Measurements from ENCODE around the gene SNORC.

Gene SNORC

DNA sequence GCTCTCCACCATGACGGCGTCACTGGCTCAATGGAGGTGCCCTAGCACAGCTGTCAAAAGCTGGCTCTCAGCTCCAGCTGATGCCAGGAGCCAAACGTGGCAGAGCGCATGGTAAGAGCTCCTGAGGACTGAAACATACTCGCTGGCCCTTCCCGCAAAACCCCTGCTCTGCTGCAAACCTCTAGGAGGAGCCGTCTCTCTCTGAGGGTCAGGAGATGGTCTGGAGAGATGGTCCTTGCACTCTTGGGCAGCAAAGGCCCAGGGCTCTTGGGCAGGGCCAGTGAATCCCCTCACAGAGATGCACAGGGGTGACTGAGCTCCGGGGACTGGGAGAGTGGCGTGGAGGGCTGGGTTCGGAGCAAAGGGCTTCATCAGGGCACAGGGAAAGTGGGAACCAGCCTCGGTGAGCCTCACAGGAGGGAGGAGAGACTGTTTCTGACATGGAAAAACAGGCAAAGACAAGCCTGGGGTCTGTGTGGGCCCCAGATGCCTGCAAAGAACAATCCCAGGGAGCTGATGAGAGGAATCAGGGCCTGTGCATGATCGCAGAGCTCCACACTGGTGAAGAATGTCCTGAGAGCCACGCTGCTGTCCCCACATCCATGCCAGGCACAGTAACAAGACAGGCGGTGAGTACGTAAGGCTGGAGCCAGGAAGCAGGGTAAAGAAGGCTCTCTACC lies 17.2 kb downstream of the SNORC start:
- Histone ChIP-seq H3K4me1 (ENCODE audit: control insufficient read depth in 5 of 5, insufficient read depth in 5 of 5, low read length in 5 of 5) (peaks cover 0 to 11% (median 5%) of the 10 kb centered on the region in 5 donors), H3K9ac (ENCODE audit: low read length in 5 of 5) (no peak overlapping the region), H3K27me3 (ENCODE audit: control insufficient read depth in 5 of 5, insufficient read depth in 4 of 5, low read length in 5 of 5) (peaks cover 24 to 50% (median 43%) of the 10 kb centered on the region in 5 donors), H3K27ac (ENCODE audit: low read depth, low read length) (no peak overlapping the region), H3K9me3 (ENCODE audit: control insufficient read depth in 5 of 5, low read length in 5 of 5) (no peaks in the 10 kb centered on the region), H3K36me3 (ENCODE audit: control insufficient read depth in 5 of 5, insufficient read depth in 5 of 5, low read length in 5 of 5) (no peaks in the 10 kb centered on the region), H3K4me3 (ENCODE audit: low read depth in 1 of 5, low read length in 5 of 5) (no peak overlapping the region)

DNA sequence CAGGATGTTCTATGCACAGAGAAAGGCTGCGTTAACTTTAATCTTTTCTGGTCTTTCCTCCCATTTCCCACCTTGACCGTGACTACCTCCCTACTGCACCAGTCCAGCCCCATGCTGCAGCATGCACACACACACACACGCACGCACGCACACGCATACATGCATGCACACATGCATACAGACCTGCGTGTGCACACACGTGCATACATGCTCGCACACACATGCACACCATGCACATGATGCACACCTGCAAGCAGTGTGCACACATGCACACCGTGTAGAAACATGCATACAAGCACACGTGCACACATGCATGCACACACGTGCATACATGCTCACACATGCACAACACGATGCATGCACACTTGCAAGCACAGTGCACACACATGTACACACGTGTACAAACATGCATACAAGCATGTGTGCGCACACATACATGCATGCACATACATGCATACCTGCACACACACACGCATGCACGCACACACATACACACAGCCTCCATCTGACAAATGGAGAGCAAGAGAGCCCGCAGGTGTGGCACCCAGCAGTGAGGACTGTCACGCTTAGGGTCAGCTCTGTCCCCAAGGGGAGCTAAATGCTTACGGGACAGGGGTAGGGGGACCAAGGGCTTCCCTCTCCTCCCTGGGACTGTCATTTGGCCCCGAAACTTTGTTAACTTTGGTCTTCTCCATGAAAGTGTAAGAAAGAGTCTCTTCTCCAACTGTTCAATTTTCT lies 18.2 kb downstream of the SNORC start:
- Histone ChIP-seq H3K36me3 (ENCODE audit: control insufficient read depth in 5 of 5, insufficient read depth in 5 of 5, low read length in 5 of 5) (no peaks in the 10 kb centered on the region), H3K27ac (ENCODE audit: low read depth, low read length) (no peak overlapping the region), H3K4me3 (ENCODE audit: low read depth in 1 of 5, low read length in 5 of 5) (no peak overlapping the region)

DNA sequence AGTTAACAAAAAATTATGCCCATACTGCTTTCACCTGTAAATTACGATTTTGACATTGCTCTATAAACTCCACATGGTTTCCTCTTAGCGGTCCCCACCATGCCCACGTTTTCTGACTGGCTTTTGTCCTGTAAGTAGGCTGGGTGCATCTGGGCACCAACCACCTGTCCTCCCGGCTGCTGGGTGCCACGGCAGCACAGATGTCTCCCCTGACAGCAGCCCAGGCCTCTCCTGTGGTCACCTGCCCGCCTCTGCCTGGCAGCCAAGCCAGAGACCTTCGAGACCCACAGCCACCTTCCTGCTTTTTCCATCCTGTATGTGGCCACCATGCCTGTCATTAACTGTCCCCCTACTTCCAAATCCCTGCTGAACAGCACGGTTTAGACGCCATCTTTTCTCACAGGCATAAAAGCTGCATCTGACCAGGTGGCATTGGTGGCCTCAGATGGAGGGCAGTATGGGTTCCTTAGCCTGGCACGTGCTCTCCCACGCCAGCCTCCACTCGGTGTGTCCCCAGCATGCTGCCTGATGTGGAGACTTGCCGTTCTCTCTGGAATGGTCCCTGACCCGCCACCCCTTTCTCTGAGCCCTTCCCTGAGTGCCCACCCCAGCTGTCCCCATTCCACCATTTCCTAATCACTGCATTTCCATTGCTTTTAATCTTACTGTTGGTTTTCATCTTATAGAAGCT lies 18.9 kb downstream of the SNORC start:
- Histone ChIP-seq H3K4me1 (ENCODE audit: control insufficient read depth in 5 of 5, insufficient read depth in 5 of 5, low read length in 5 of 5) (peaks cover 0 to 11% (median 5%) of the 10 kb centered on the region in 5 donors), H3K27me3 (ENCODE audit: control insufficient read depth in 5 of 5, insufficient read depth in 4 of 5, low read length in 5 of 5) (peaks cover 24 to 46% (median 42%) of the 10 kb centered on the region in 5 donors), H3K9ac (ENCODE audit: low read length in 5 of 5) (no peak overlapping the region), H3K4me3 (ENCODE audit: low read depth in 1 of 5, low read length in 5 of 5) (no peak overlapping the region), H3K36me3 (ENCODE audit: control insufficient read depth in 5 of 5, insufficient read depth in 5 of 5, low read length in 5 of 5) (no peaks in the 10 kb centered on the region), H3K27ac (ENCODE audit: low read depth, low read length) (no peak overlapping the region), H3K9me3 (ENCODE audit: control insufficient read depth in 5 of 5, low read length in 5 of 5) (no peaks in the 10 kb centered on the region)

More for the DNA sequence above, 18.2 kb downstream of the SNORC start:
- Histone ChIP-seq H3K9me3 (ENCODE audit: control insufficient read depth in 5 of 5, low read length in 5 of 5) (no peaks in the 10 kb centered on the region), H3K27me3 (ENCODE audit: control insufficient read depth in 5 of 5, insufficient read depth in 4 of 5, low read length in 5 of 5) (peaks cover 24 to 46% (median 43%) of the 10 kb centered on the region in 5 donors), H3K9ac (ENCODE audit: low read length in 5 of 5) (no peak overlapping the region), H3K4me1 (ENCODE audit: control insufficient read depth in 5 of 5, insufficient read depth in 5 of 5, low read length in 5 of 5) (peaks cover 0 to 11% (median 5%) of the 10 kb centered on the region in 5 donors)

DNA sequence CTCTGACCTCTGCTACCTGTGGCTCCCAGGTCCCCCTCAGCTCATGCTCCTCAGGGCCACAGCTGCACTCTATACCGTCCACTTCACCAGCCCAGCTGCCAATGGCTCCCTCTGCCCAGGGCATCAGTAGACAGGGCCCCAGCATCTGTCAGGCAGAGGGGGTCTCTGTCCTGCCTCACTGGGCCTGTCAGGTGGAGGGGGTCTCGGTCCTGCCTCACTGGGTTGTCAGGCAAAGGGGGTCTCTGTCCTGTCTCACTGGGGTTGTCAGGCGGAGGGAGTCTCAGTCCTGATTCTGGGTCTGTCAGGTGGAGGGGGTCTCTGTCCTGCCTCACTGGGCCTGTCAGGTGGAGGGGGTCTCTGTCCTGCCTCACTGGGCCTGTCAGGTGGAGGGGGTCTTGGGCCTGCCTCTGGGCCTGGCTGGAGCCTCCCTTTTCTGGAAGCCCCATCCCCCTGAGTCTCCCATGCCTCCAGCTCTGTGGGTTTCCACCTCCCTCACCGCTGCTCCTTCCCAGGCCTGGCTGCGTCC lies 19.9 kb downstream of the SNORC start:
- no peaks in the 10 kb centered on the region for H3K9me3 ChIP-seq (ENCODE audit: control insufficient read depth in 5 of 5, low read length in 5 of 5)
- no peaks in the 10 kb centered on the region for H3K36me3 ChIP-seq (ENCODE audit: control insufficient read depth in 5 of 5, insufficient read depth in 5 of 5, low read length in 5 of 5)
- H3K9ac ChIP-seq (ENCODE audit: low read length in 5 of 5): no peak overlapping the region
- no peak overlapping the region for H3K27ac ChIP-seq (ENCODE audit: low read depth, low read length)
- no peak overlapping the region for H3K4me3 ChIP-seq (ENCODE audit: low read depth in 1 of 5, low read length in 5 of 5)
- H3K27me3 ChIP-seq (ENCODE audit: control insufficient read depth in 5 of 5, insufficient read depth in 4 of 5, low read length in 5 of 5): peaks cover 23 to 40% (median 37%) of the 10 kb centered on the region in 5 donors
- H3K4me1 ChIP-seq (ENCODE audit: control insufficient read depth in 5 of 5, insufficient read depth in 5 of 5, low read length in 5 of 5): peaks cover 0 to 11% (median 5%) of the 10 kb centered on the region in 5 donors

DNA sequence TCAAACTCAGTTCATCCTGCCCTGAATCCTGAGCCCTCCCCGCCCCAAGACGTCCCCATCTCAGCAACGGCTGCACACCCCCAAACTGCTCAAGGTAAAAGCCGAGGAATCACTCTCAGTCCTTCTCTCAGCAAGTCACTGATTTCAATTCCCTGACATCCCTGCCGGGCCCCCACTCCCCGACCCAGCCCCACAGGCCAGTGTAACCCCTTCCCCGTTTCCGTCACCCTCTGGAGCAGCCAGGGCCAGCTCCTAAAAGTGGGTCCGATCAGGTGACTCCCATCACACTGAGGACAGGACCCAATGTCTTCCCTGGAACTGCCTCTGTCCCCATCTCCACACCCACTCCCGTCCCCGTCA lies 20.5 kb downstream of the SNORC start:
- Histone ChIP-seq H3K27ac (ENCODE audit: low read depth, low read length) (no peak overlapping the region), H3K9me3 (ENCODE audit: control insufficient read depth in 5 of 5, low read length in 5 of 5) (no peaks in the 10 kb centered on the region), H3K4me3 (ENCODE audit: low read depth in 1 of 5, low read length in 5 of 5) (peak overlapping the region in 1 of 5 donors; percentile 8), H3K9ac (ENCODE audit: low read length in 5 of 5) (no peak overlapping the region), H3K4me1 (ENCODE audit: control insufficient read depth in 5 of 5, insufficient read depth in 5 of 5, low read length in 5 of 5) (peaks cover 0 to 11% (median 5%) of the 10 kb centered on the region in 5 donors), H3K36me3 (ENCODE audit: control insufficient read depth in 5 of 5, insufficient read depth in 5 of 5, low read length in 5 of 5) (no peaks in the 10 kb centered on the region), H3K27me3 (ENCODE audit: control insufficient read depth in 5 of 5, insufficient read depth in 4 of 5, low read length in 5 of 5) (peaks cover 17 to 39% (median 33%) of the 10 kb centered on the region in 5 donors)

DNA sequence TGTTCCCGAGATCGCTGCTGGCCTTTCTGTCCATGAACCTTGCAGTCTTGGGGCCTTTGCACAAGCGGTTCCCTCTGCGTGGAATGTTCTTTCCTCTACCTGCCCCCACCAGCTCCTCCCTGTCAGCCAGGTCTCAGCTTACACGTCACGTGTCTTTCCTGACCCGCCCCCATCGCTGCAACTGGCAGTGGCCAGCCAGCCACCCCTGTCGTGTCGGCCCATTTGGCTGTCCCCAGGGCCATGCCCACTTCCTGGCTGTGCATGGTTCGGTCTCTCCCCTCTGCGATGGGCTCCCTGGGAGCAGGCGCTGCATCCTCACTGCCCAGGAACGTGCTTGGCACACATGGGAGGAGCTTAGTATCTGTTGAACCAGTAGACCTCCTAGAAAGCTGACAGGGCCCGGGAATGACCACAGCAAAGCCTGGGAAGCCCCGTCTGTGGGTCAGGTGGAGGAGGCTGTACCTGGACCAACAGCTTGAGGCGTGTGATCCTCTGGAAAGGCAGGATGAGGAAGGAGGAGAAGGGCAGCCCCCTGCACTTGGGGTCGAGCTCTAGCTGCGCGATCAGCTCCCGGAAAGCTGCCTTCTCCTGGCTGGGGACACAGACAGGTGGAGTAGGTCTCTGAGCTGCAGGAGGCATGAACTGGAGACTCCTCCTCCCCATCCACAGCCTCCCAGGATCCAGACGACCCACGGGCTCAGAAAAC lies 21.0 kb downstream of the SNORC start:
- Histone ChIP-seq H3K36me3 (ENCODE audit: control insufficient read depth in 5 of 5, insufficient read depth in 5 of 5, low read length in 5 of 5) (no peaks in the 10 kb centered on the region), H3K4me3 (ENCODE audit: low read depth in 1 of 5, low read length in 5 of 5) (peak overlapping the region in 2 of 5 donors; percentile 8 to 20), H3K9me3 (ENCODE audit: control insufficient read depth in 5 of 5, low read length in 5 of 5) (no peaks in the 10 kb centered on the region), H3K9ac (ENCODE audit: low read length in 5 of 5) (no peak overlapping the region), H3K27me3 (ENCODE audit: control insufficient read depth in 5 of 5, insufficient read depth in 4 of 5, low read length in 5 of 5) (peaks cover 16 to 35% (median 29%) of the 10 kb centered on the region in 5 donors), H3K4me1 (ENCODE audit: control insufficient read depth in 5 of 5, insufficient read depth in 5 of 5, low read length in 5 of 5) (peaks cover 0 to 11% (median 5%) of the 10 kb centered on the region in 5 donors), H3K27ac (ENCODE audit: low read depth, low read length) (no peak overlapping the region)

DNA sequence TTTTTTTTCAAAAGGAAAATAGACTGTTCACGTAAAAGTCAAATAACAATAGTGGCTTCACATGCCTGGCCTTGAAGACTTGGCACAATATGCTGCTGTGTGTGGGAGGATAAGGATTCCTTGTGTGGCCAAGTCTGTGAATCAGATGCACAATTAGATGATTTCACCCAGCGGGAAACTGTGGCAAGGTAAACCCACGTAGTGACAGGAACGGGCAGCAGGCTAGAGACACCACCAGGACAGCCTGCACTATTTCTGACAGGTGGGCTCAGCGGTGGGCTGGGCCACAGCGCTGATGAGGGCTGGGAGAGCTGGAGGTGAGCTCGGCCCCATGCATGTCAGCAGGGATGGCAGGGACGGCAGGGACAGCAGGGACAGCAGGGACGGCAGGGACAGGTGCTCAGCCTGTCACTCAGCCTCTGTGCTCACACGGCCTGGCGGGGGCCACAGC lies 21.6 kb downstream of the SNORC start:
- Histone ChIP-seq H3K27me3 (ENCODE audit: control insufficient read depth in 5 of 5, insufficient read depth in 4 of 5, low read length in 5 of 5) (peaks cover 16 to 34% (median 26%) of the 10 kb centered on the region in 5 donors), H3K4me1 (ENCODE audit: control insufficient read depth in 5 of 5, insufficient read depth in 5 of 5, low read length in 5 of 5) (peaks cover 0 to 11% (median 5%) of the 10 kb centered on the region in 5 donors), H3K4me3 (ENCODE audit: low read depth in 1 of 5, low read length in 5 of 5) (no peak overlapping the region), H3K36me3 (ENCODE audit: control insufficient read depth in 5 of 5, insufficient read depth in 5 of 5, low read length in 5 of 5) (no peaks in the 10 kb centered on the region), H3K9ac (ENCODE audit: low read length in 5 of 5) (no peak overlapping the region), H3K27ac (ENCODE audit: low read depth, low read length) (no peak overlapping the region), H3K9me3 (ENCODE audit: control insufficient read depth in 5 of 5, low read length in 5 of 5) (no peaks in the 10 kb centered on the region)

DNA sequence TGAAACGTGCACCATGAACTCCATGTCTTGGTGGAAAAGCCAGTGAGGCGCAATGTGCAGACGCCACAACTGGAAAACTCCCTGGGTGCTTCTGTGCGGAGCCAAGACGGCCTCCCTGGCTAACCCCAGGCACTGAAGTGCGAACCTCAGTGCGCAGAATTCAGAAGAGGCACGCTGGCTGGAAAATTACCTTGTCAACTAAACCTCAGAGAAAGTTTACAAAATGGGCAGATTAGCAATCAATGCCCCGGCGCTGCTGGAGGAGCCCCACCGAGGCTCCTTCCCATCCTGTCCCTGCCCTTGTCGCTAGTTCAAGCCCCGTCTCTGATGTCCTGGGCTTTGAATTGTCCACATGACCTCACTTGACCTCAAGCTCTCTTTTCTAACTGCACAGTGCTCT lies 22.2 kb downstream of the SNORC start:
- peaks cover 11 to 31% (median 25%) of the 10 kb centered on the region in 5 donors for H3K27me3 ChIP-seq (ENCODE audit: control insufficient read depth in 5 of 5, insufficient read depth in 4 of 5, low read length in 5 of 5)
- H3K4me1 ChIP-seq (ENCODE audit: control insufficient read depth in 5 of 5, insufficient read depth in 5 of 5, low read length in 5 of 5): peaks cover 0 to 11% (median 5%) of the 10 kb centered on the region in 5 donors
- H3K4me3 ChIP-seq (ENCODE audit: low read depth in 1 of 5, low read length in 5 of 5): no peak overlapping the region
- no peaks in the 10 kb centered on the region for H3K36me3 ChIP-seq (ENCODE audit: control insufficient read depth in 5 of 5, insufficient read depth in 5 of 5, low read length in 5 of 5)
- H3K9me3 ChIP-seq (ENCODE audit: control insufficient read depth in 5 of 5, low read length in 5 of 5): no peaks in the 10 kb centered on the region
- no peak overlapping the region for H3K27ac ChIP-seq (ENCODE audit: low read depth, low read length)
- H3K9ac ChIP-seq (ENCODE audit: low read length in 5 of 5): no peak overlapping the region

DNA sequence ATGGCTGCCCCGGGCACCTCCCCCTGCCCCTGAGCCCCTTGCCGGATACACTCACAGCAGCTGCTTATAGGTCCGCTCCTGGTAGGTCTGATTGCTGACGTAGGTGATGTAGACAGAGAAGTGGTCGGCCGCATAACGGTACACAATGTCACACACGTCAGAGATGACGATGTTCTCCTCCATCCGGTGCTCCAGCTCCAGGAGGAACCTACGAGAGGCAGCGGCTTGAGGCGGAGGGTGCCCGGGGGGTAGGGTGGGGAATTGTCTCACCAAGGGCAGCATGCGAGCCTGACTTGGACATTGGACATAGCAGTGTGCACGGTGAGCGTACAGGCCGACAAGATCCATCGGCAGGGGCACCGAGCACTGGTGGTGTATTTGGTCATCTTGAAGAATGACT lies 22.8 kb downstream of the SNORC start:
- H3K9ac ChIP-seq (ENCODE audit: low read length in 5 of 5): no peak overlapping the region

More for the DNA sequence above, 22.8 kb downstream of the SNORC start:
- H3K4me1 ChIP-seq (ENCODE audit: control insufficient read depth in 5 of 5, insufficient read depth in 5 of 5, low read length in 5 of 5): peaks cover 0 to 11% (median 5%) of the 10 kb centered on the region in 5 donors
- H3K4me3 ChIP-seq (ENCODE audit: low read depth in 1 of 5, low read length in 5 of 5): no peak overlapping the region
- H3K36me3 ChIP-seq (ENCODE audit: control insufficient read depth in 5 of 5, insufficient read depth in 5 of 5, low read length in 5 of 5): no peaks in the 10 kb centered on the region
- peaks cover 11 to 31% (median 22%) of the 10 kb centered on the region in 5 donors for H3K27me3 ChIP-seq (ENCODE audit: control insufficient read depth in 5 of 5, insufficient read depth in 4 of 5, low read length in 5 of 5)
- H3K9me3 ChIP-seq (ENCODE audit: control insufficient read depth in 5 of 5, low read length in 5 of 5): no peaks in the 10 kb centered on the region
- no peak overlapping the region for H3K27ac ChIP-seq (ENCODE audit: low read depth, low read length)
